Urinary bladder (tissue), 4 donors: ENCODE data around the gene U2SURP. TPM values are rescaled to one million over a fixed set of nuclear protein-coding genes. Genes with fewer than 3 reads are reported as not detected.
"Not testable (repeated sequence)": the region's sequence is repeated elsewhere in the genome, so short reads cannot be mapped to it uniquely, and the experiment has no call there.

ENCODE experiments used
- DNase-seq: peaks from one replicate; pipeline ENCODE4 v3.0.0-alpha.2; 2015; ENCODE audit errors: extremely low spot score
- H3K27ac ChIP-seq: one replicate; pipeline ENCODE4 v1.5.1; 2013; ENCODE audit warnings: low read depth, mild to moderate bottlenecking, moderate library complexity
- H3K36me3 ChIP-seq: one replicate; pipeline ENCODE4 v1.6.1; 2013; ENCODE audit warnings: mild to moderate bottlenecking, moderate library complexity; ENCODE audit not compliant: insufficient read depth
- H3K4me1 ChIP-seq: one replicate; pipeline ENCODE4 v1.6.1; 2013; ENCODE audit warnings: mild to moderate bottlenecking, moderate library complexity; ENCODE audit not compliant: insufficient read depth
- H3K4me3 ChIP-seq: one replicate; pipeline ENCODE4 v1.5.1; 2013; ENCODE audit warnings: low read depth, low read length
- WGBS: extraction: QIAGEN DNeasy Blood & Tissue Kit; methylation state at CpG from one replicate; pipeline ENCODE4 v1.1.7; 2013; 5-methylcytosine and 5-hydroxymethylcytosine counted together
- polyA plus RNA-seq: library from polyadenylated mRNA; stranded (reverse); fragments of 200-250 nt; gene quantifications from one replicate; pipeline ENCODE4 v1.2.3, GENCODE V29; 2013
- total RNA-seq: library from RNA; depleted of rRNA; stranded (reverse); fragments of >200 nt; gene quantifications from one replicate; pipeline ENCODE4 v1.2.3, GENCODE V29; 2014
- donor health status: healthy with polysubstance abuse.
- donor health status: healthy.

Gene U2SURP
- total and polyA plus RNA-seq, 2 donors = 29.7 to 204 TPM

DNA sequence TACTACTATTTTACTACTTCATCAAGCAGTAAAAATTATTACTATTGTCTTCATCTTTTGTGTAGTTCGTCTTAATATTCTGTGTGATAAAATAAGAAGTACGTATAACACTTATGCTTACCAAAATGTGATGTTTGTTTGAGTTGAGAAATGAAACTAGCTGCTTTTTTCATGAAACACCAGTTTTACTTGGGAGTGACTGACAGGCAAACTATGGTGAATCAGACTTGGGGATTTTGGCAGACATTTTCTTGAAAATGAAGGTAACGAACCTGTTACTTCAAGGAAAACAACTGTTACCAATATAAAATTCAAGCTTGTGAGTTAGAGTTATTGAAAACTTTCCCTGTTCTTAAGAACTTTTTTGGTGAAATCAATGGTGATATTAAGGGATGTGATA lies 10.3 kb downstream of the U2SURP start:
- no peak for DNase-seq
- WGBS = 90% methylated on average over 3 of the region's 3 CpGs

DNA sequence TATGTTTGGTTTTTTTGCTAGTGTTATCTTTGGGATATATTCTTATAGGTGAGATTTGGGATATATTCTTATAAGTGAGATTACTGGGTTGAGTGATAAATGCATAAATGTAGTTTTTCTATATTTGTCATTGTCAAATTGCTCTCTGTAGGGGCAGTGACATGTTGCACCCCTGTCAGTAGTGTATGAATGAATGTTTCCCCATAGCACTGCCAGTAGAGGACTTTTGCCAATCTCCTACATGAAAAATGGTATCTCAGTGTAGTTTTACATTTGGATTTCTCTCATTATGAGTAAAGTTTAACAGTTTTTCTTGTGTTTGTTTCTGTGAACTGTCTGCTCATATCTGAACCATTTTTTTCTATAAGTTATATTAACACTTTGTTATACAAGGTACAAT lies 13.6 kb downstream of the U2SURP start:
- Histone ChIP-seq H3K4me3 (no peak overlapping the region), H3K27ac (no peak overlapping the region), H3K4me1 (no peaks in the 10 kb centered on the region), H3K36me3 (no peaks in the 10 kb centered on the region)
- DNase-seq = no peak

More for the DNA sequence above, 10.3 kb downstream of the U2SURP start:
- Histone ChIP-seq H3K4me1 (no peaks in the 10 kb centered on the region), H3K27ac (no peak overlapping the region), H3K4me3 (no peak overlapping the region), H3K36me3 (no peaks in the 10 kb centered on the region)

DNA sequence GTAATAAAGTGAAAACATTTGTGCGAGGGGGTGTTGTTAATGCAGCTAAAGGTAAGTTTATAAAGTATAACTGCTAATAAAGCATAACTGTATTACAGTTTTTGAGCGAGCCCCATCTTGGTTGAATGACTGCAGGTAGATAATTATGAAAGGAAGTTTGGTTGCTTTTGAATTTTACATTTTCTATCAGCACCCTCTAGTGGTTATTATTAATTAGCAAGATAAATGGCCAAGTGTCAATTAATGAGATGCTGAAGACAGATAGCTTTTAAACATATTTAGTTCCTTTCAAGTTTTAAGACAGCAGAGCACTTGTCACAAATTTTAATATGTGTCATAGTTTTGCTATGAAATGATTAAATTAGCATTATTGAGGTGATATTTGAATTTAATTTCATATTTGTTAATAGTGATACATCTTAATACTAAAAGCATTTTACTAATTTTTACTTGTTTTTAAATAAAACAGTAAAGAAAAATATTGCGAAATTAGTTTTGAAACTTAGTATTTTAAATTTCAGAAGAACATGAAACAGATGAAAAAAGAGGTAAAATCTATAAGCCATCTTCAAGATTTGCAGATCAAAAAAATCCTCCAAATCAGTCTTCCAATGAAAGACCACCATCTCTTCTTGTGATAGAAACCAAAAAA lies 15.1 kb downstream of the U2SURP start:
- H3K36me3 ChIP-seq = peaks cover 2% of the 10 kb centered on the region
- H3K4me3 ChIP-seq = no peak overlapping the region
- no peak for DNase-seq
- H3K4me1 ChIP-seq = no peaks in the 10 kb centered on the region
- 93% methylated on average over 3 of the region's 3 CpGs for WGBS
- no peak overlapping the region for H3K27ac ChIP-seq

DNA sequence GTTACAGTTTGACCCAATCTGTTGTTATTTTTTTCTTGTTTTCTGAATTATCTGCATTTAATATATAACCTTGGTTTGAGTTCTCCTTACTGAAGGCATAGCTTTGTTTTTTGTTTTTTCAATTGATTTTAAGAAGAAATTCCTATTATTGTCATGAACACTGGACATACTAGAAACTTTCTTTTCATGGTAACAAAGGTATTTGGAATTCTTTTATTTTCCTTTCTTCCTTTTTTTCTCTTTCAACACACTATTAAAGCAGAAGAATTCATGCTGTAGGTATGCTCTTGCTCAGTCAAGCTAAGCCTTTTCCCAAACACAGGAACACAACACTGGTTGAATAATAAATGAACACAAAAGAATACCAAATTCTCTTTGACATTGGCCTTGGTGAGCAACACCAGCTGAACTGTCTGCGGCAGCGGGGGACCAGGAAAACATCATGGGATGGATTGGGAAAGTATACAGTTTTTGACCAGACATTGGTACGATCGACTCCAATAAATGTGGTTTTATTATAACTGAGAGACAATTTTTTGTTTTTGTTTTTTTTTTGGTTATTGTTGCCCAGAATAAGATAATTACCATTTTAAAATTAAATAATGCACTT lies 23.1 kb downstream of the U2SURP start:
- 95% methylated on average over 4 of the region's 4 CpGs for WGBS
- Histone ChIP-seq H3K4me3 (no peak overlapping the region), H3K27ac (no peak overlapping the region), H3K36me3 (peaks cover 9% of the 10 kb centered on the region), H3K4me1 (no peaks in the 10 kb centered on the region)
- DNase-seq = no peak

DNA sequence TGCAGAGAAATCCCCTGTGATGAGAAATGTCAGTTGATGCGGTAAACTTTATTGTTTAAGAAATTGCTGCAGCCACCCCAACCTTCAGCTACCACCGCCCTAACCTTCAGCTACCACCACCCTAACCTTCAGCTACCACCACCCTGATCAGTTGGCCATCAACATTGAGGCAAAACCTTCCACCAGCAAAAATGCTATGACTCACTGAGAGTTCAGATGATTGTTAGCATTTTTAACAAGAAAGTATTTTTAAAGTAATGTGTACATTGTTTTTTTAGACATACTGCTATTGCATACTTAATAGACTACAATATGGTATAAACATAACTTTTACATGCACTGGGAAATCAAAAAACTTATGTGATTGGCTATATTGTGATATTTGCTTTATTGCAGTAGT lies 30.0 kb downstream of the U2SURP start:
- Histone ChIP-seq H3K27ac (no peak overlapping the region), H3K36me3 (peaks cover 13% of the 10 kb centered on the region), H3K4me1 (no peaks in the 10 kb centered on the region), H3K4me3 (no peak overlapping the region)
- WGBS = 87% methylated on average over 2 of the region's 2 CpGs
- no peak for DNase-seq

DNA sequence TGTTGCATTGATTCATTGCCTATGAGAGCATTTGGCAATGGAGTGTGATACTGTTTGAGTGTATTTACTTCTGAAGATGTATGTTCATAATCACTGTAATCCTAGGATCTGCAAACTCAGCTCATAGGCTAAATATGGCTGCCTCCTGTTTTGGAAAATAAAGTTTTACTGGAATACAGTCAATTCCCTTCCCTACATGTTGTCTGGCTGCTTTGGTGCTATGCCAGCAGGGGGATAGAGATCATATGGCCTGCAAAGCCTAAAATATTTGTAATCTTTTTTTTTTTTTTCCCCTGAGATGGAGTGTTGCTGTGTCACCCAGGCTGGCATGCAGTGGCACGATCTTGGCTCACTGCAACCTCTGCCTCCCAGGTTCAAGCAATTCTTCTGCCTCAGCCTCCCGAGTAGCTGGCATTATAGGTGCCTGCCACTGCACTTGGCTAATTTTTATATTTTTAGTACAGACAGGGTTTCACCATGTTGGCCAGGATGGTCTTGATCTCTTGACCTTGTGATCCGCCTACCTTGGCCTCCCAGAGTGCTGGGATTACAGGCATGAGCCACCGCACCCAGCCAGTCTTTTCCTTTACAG lies 30.5 kb downstream of the U2SURP start:
- H3K4me3 ChIP-seq, H3K4me1 ChIP-seq, H3K27ac ChIP-seq, DNase-seq: not testable (repeated sequence)
- H3K36me3 ChIP-seq = peaks cover 13% of the 10 kb centered on the region
- 67% methylated on average over 4 of the region's 4 CpGs for WGBS

DNA sequence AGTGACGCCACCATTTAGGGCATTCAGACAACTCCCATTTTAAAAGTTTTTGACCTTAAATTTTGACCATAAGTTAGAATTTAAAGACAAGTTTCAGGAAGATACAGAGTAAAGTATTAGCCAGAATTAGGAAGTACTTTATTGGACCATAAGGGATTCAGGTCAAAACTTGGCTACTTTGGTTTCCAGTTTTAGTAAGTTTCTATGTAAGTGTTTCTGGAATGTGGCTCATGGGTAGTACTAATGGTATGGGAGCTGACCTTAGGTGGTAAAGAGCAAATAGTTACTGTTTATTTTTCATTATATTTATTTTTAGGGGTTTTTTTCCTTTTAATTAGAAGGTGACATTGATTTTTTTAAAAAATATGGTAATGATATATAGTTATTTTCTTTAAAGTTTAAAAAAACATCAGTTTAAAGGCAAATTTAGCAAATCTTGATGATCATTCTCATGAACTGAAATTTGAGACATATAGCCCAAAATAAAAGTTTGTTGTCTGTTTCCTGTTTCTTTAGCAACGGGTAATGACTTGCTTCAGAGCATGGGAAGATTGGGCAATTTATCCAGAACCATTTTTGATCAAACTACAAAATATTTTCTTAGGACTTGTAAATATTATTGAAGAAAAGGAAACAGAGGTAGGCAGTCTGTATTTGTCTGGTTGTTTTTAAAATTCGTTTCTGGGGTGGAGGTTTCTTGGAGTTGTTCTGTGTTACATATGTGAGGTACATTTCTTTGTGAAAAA lies 34.3 kb downstream of the U2SURP start:
- H3K4me1 ChIP-seq = no peaks in the 10 kb centered on the region
- no peak overlapping the region for H3K4me3 ChIP-seq
- peaks cover 2% of the 10 kb centered on the region for H3K36me3 ChIP-seq
- WGBS = 89% methylated on average over 3 of the region's 3 CpGs
- no peak overlapping the region for H3K27ac ChIP-seq
- DNase-seq = no peak

DNA sequence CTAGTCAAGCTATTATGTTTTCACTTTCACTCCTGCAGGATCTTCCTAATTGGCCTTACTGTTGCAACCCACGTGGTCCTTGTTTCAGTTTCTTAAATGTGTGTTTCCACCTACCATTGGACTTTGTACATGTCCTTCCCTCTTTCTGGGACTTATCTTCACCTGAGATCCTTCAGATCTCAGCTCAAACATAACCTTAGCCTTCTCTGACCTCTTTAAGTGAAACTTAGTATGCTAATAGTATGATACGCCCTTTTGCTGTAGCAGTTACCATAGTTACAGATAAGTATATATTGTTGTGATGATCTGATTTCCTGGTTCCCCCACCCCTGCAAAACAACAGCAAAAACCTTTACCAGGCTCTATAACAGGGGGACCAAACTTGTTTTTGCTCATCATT lies 35.2 kb downstream of the U2SURP start:
- Histone ChIP-seq H3K36me3 (peaks cover 2% of the 10 kb centered on the region), H3K4me1 (no peaks in the 10 kb centered on the region), H3K27ac (no peak overlapping the region), H3K4me3 (no peak overlapping the region)
- 88% methylated on average over 2 of the region's 2 CpGs for WGBS
- no peak for DNase-seq

DNA sequence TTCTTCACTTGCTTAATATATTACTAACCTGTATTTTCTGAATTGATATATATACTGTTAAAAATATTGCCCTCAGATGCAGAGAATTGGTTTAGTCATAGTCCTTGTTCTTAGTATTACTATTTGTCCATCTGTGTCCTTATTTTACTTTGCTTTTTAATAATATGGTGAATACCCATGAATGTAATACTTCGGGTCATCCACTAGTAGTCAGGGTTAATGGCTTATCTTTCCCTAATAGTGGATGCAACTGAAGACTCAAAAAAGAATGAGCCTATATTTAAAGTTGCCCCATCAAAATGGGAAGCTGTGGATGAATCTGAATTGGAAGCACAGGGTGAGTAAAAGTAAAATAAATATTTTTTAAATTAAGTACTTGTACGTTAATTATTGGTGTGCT lies 36.5 kb downstream of the U2SURP start:
- H3K27ac ChIP-seq = no peak overlapping the region
- peaks cover 2% of the 10 kb centered on the region for H3K36me3 ChIP-seq
- WGBS = 92% methylated on average over 2 of the region's 2 CpGs
- H3K4me1 ChIP-seq = no peaks in the 10 kb centered on the region
- no peak for DNase-seq
- no peak overlapping the region for H3K4me3 ChIP-seq

DNA sequence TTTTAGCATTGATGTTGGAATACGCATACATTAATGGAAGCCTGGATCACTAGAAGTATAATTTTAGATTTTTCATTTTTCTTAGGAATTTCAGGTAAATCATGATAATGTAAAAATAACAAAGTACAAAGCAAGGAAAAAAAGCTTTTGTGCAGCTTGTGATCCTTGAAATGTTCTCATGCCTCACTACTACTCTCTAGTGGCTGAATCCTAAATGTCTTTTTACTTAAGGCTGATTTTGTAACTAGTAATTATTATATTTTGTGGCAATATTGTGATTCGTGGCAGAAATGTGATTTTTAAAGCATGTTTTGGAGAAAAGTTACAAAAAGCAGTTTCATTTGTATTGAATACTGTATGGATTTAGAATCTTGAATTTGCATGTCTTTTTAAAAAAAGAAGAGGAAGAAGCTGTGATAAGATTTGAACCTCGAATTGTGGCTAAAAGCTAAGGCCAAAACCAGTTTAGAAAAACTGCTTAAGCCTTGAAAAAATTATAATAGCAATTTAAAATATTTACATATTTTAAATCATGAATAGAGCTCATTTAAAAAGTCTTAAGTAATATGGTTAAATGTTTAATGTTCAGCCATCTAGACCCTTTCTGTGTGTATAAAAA lies 39.0 kb downstream of the U2SURP start:
- H3K27ac ChIP-seq = no peak overlapping the region
- H3K4me1 ChIP-seq = no peaks in the 10 kb centered on the region
- WGBS = 82% methylated on average over 3 of the region's 3 CpGs
- H3K4me3 ChIP-seq = no peak overlapping the region
- no peak for DNase-seq
- H3K36me3 ChIP-seq = peaks cover 2% of the 10 kb centered on the region

DNA sequence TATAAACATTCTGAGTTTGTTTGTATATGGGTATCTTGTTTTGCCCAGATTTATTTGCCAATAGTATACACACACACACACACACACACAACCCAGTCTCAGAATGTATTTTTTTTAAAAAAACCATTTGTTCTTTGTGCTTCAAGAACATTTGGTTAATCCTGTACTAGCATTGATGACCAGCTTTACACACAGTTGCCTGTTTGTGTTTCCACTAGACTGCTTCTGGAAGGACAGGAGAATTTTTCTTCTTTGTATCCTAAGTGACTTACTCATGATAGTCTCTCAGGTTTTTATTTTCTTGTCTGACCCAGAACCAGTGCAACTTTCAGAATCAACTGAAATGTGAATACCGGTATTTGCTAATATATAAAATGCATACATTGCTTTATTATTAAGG lies 40.5 kb downstream of the U2SURP start:
- no peak overlapping the region for H3K4me3 ChIP-seq
- H3K4me1 ChIP-seq = no peaks in the 10 kb centered on the region
- 93% methylated on average over 1 of the region's 1 CpG for WGBS
- peaks cover 2% of the 10 kb centered on the region for H3K36me3 ChIP-seq
- DNase-seq = no peak
- H3K27ac ChIP-seq = no peak overlapping the region

DNA sequence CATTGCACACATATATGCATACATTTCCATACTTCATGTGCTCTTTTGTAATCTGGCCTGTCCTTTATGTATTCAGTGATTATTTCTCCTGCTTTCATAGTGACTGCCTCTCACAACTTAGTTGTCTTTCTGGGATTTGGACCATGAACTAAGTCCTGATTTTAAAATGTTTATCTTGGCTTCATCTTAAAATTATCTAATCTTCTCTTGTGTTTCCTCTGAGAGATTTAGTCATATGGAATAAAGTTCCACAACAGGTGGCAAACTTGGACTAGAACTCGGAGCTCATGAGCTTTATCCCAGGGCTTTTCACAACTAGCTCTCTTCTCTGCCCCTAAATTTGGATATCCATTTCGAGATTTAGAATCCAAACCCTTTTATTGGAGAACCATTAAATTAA lies 44.3 kb downstream of the U2SURP start:
- H3K4me3 ChIP-seq = no peak overlapping the region
- H3K36me3 ChIP-seq = peaks cover 4% of the 10 kb centered on the region

DNA sequence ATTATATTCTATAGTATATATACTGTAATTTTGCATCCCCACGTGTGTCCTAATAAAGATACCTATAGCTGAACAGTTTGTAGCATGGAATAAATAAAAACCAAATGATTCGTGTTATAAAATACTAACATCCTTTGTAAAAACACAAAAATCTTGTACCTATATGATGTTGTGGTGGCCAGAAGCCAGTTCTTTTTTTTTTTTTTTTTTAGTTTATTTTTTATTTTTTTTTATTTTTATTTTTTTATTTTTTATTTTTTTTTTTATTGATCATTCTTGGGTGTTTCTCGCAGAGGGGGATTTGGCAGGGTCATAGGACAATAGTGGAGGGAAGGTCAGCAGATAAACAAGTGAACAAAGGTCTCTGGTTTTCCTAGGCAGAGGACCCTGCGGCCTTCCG lies 44.7 kb downstream of the U2SURP start:
- 93% methylated on average over 5 of the region's 5 CpGs for WGBS
- not testable (repeated sequence) for H3K27ac ChIP-seq, DNase-seq, H3K4me3 ChIP-seq, H3K36me3 ChIP-seq, H3K4me1 ChIP-seq

More for the DNA sequence above, 44.3 kb downstream of the U2SURP start:
- 47% methylated on average over 2 of the region's 2 CpGs for WGBS
- Histone ChIP-seq H3K4me1 (no peaks in the 10 kb centered on the region), H3K27ac (no peak overlapping the region)
- DNase-seq = no peak
